WTC11 (cell line): ENCODE data around the gene NDUFS2. TPM values are rescaled to one million over a fixed set of nuclear protein-coding genes. Genes with fewer than 3 reads are reported as not detected.
A peak's percentile ranks its signal among the peaks of the same experiment; 100 is the strongest.

Source experiments
- ATAC-seq: fragments of 200-7000 bp; cut with Tn5 transposase; 2 replicates; pipeline ENCODE4 v1.10.0; 2021; ENCODE audit warnings: mild to moderate bottlenecking, moderate library complexity
- CTCF ChIA-PET: fragments of 300-600 bp; sonication (Branson Sonifier 250); formaldehyde crosslinking; loops from one replicate; lab custom pipeline; 2021; ENCODE audit warnings: antibody characterized with exemption; lab: Charles Lee
- POLR2A ChIA-PET: fragments of 350-600 bp; sonication (Branson Sonifier 250); formaldehyde crosslinking; loops from one replicate; lab custom pipeline; 2021; ENCODE audit warnings: antibody characterized with exemption; lab: Charles Lee
- DNase-seq: peaks from one replicate; pipeline ENCODE4 v3.0.0; 2021; ENCODE audit warnings: low spot score
- H3K27ac Mint-ChIP-seq: 2 replicates; pipeline ENCODE4 v1.8.0; 2021; ENCODE audit warnings: mixed read lengths
- H3K27me3 Mint-ChIP-seq: 2 replicates; pipeline ENCODE4 v1.8.0; 2021; ENCODE audit warnings: low read depth, mild to moderate bottlenecking, moderate library complexity, mixed read lengths
- H3K36me3 Mint-ChIP-seq: 2 replicates; pipeline ENCODE4 v1.8.0; 2021; ENCODE audit warnings: mixed read lengths
- H3K4me1 Mint-ChIP-seq: 2 replicates; pipeline ENCODE4 v1.8.0; 2022; ENCODE audit warnings: mixed read lengths
- H3K4me3 Mint-ChIP-seq: 2 replicates; pipeline ENCODE4 v1.8.0; 2021; ENCODE audit warnings: mild to moderate bottlenecking, moderate library complexity, mixed read lengths
- H3K9me3 Mint-ChIP-seq: 2 replicates; pipeline ENCODE4 v1.8.0; 2021; ENCODE audit warnings: mixed read lengths
- ESRRA ChIP-seq: sonication (generic); formaldehyde crosslinking; IDR thresholded peaks from 2 replicates; pipeline ENCODE4 v1.8.1; 2022; ENCODE audit warnings: mild to moderate bottlenecking, missing genetic modification reagents, borderline replicate concordance
- JAZF1 ChIP-seq: fragments of 250-450 bp; sonication (Bioruptor Pico); IDR thresholded peaks from 2 replicates; pipeline ENCODE4 v1.9.0; 2021; ENCODE audit warnings: moderate library complexity, mild to moderate bottlenecking, inconsistent platforms
- NFYB ChIP-seq: sonication (generic); formaldehyde crosslinking; conservative IDR thresholded peaks from 2 replicates; pipeline ENCODE4 v1.8.0; 2022; ENCODE audit warnings: low read depth, missing genetic modification reagents
- PRRX2 ChIP-seq: fragments of 250-450 bp; sonication (Bioruptor Pico); IDR thresholded peaks from 2 replicates; pipeline ENCODE4 v1.8.0; 2021; ENCODE audit warnings: mild to moderate bottlenecking
- SMAD4 ChIP-seq: sonication (generic); formaldehyde crosslinking; IDR thresholded peaks from 2 replicates; pipeline ENCODE4 v1.8.0; 2022; ENCODE audit warnings: mild to moderate bottlenecking, missing genetic modification reagents
- TEAD1 ChIP-seq: sonication (generic); formaldehyde crosslinking; IDR thresholded peaks from 2 replicates; pipeline ENCODE4 v1.8.0; 2022; ENCODE audit warnings: mild to moderate bottlenecking, missing genetic modification reagents
- TP53 ChIP-seq: sonication (generic); formaldehyde crosslinking; IDR thresholded peaks from 2 replicates; pipeline ENCODE4 v1.8.1; 2023; ENCODE audit warnings: mild to moderate bottlenecking, missing genetic modification reagents
- ZNF232 ChIP-seq: sonication (generic); formaldehyde crosslinking; IDR thresholded peaks from 2 replicates; pipeline ENCODE4 v1.8.0; 2022; ENCODE audit warnings: mild to moderate bottlenecking, missing genetic modification reagents
- ZNF416 ChIP-seq: fragments of 250-450 bp; sonication (Bioruptor Pico); IDR thresholded peaks from 2 replicates; pipeline ENCODE4 v1.9.0; 2021; ENCODE audit warnings: mild to moderate bottlenecking, inconsistent platforms
- total RNA-seq: library from RNA; stranded (reverse); gene quantifications from 3 replicates; pipeline ENCODE4 v1.2.3, GENCODE V29; 2021
- TF ChIP-seq, protein P1 (sequence below): fragments of 250-450 bp; sonication (Bioruptor Pico); conservative IDR thresholded peaks from 2 replicates; pipeline ENCODE4 v1.9.0; 2021; ENCODE audit warnings: mild to moderate bottlenecking
- TF ChIP-seq, protein P2 (sequence below): sonication (generic); formaldehyde crosslinking; IDR thresholded peaks from 2 replicates; pipeline ENCODE4 v1.8.0; 2022; ENCODE audit warnings: mild to moderate bottlenecking, missing genetic modification reagents
- TF ChIP-seq, protein P3 (sequence below): sonication (generic); formaldehyde crosslinking; IDR thresholded peaks from 2 replicates; pipeline ENCODE4 v1.8.0; 2022; ENCODE audit warnings: missing genetic modification reagents
- TF ChIP-seq, protein P4 (sequence below): sonication (generic); formaldehyde crosslinking; IDR thresholded peaks from 2 replicates; pipeline ENCODE4 v1.8.0; 2022; ENCODE audit warnings: mild to moderate bottlenecking, missing genetic modification reagents
- TF ChIP-seq, protein P5 (sequence below): fragments of 200-600 bp; IDR thresholded peaks from 2 replicates; pipeline ENCODE4 v1.8.0; 2022; ENCODE audit warnings: antibody characterized with exemption
- TF ChIP-seq, protein P6 (sequence below): sonication (generic); formaldehyde crosslinking; IDR thresholded peaks from 2 replicates; pipeline ENCODE4 v1.8.1; 2023; ENCODE audit warnings: mild to moderate bottlenecking, missing genetic modification reagents, moderate library complexity
- TF ChIP-seq, protein P7 (sequence below): sonication (generic); formaldehyde crosslinking; IDR thresholded peaks from 2 replicates; pipeline ENCODE4 v1.8.0; 2022; ENCODE audit warnings: mild to moderate bottlenecking, missing genetic modification reagents

The NDUFS2 gene
- total RNA-seq, 1 experiment from 2014 or later: 108 TPM

DNA sequence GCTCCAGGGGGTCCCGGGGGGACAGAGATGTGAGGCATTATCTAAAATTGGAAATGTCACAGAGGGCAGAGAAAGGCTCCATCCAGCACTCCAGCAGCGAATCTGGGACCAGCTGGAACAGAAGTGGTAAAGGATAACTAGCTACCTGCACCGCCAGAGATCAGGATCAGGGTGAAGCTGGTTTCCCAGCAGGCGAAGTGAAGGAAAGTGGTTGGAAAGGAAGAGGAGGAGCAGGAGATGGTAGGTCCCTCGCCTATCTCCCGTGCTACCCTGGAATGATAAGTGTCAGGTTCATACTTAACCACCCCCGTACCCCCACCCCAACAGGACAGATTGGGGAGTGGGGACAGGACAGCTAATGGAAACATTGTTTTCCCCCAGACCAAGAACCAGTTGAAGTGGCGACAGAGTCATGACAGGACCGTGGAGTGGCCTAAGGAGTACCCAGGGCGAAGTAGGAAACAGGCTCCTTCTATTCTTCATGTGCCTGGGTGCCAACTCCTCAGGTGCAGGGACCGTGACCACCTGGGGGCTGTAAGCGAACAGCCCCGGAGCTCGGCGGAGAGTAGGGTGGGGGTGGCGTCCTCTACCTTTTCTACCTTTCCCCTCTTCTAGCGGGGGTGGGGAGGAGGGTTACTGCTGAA is 25.6 kb upstream of the NDUFS2 start:
- Mint-ChIP-seq H3K27ac (peak overlapping the region; percentile 100; the same call in 1 of the 2 replicates), H3K4me1 (peaks cover 20% of the 10 kb centered on the region), H3K27me3 (no peaks in the 10 kb centered on the region), H3K36me3 (peaks cover 34% of the 10 kb centered on the region), H3K4me3 (peak overlapping the region; percentile 97), H3K9me3 (no peaks in the 10 kb centered on the region)
- POLR2A ChIA-PET: interaction anchor here (0.9 to 1.7 kb wide), 7 partner anchors 10 to 137 kb away, joined by 3 to 9 read pairs (median 3); partner anchors contain the start of genes ADAMTS4, DEDD, PPOX and SDHC
- no peak for DNase-seq
- ATAC-seq: peak; percentile 4
- CTCF ChIA-PET: interaction anchor here (1.1 to 2.5 kb wide), 13 partner anchors 8 to 205 kb away, joined by 3 to 41 read pairs (median 6); partner anchors contain the start of genes KLHDC9, NDUFS2, PPOX and TOMM40L
- TF ChIP-seq PRRX2 (no peak), SMAD4 (CRISPR knock-in tag) (no peak), TP53 (0 out of 2 replicates have a peak, but pooled peaks have one; percentile 1)
- TF ChIP-seq, protein P1, sequence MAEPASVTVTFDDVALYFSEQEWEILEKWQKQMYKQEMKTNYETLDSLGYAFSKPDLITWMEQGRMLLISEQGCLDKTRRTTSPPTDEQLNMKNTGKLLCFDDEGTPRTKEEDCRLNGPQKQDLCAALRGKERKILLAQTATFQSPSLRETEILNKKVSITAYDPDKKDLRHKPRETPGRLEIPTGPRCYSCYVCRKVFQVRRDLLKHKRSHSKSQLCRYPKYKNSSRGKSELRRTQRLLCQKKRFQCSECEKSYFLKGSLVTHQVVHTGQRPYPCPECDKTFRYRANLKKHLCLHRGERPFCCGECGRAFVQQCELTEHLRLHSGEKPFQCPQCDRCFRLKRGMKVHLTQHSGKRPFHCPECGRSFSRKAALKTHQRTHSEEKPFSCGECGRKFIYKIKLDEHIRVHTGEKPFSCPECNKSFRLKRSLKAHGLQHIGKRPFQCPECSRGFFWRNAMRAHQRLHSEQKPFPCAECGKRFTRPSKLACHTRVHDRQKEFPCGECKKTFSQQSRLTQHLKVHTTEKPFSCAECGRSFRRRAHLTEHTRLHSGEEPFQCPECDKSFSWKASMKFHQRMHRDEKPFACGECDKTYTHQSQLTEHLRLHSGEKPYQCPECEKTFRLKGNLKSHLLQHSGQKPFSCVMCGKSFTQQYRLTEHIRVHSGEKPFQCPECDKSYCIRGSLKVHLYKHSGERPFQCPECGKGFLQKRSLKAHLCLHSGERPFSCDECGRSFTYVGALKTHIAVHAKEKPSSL: no peak
- TF ChIP-seq, all 79 proteins: peak for 1

DNA sequence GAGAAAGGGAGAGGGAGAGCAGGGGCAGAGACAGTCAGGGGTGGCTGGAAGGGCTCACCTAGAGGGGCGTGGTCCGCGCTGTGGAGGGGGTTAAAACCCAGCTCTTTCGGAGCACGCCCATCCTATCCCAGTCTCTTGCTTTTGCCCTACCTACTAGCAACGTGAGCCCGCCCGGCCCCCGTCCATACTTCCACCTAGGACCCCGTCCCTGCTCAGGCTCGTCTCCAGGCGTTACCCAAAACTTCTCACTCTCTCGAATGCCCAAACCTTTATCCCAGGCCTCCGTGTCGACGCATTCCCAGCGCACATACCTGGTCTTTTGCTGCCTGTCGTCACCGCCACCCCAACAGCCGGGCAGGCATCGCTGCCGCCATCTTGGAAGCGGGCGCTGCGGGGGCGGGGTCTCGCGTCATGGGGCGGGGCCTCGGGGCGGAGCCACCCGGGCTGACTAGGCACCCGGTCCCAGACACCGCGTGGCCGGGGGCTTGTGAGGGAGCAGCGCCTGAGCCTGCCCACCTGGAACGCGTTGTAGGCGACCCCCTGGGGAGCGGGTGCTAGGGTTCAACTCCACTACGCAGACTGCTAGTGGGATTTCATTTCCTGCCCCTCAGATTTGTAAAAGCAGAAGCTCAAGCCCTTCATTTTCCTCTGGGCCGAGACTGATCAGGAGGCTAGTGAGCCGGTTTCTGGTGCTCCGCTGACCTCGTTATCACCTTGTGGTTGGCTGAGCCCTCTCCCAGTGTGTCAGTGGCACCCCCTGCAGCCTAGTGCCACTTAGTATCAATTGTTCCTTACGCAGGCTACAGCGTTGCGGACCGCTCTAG is 24.8 kb upstream of the NDUFS2 start, which contains the start of gene B4GALT3:
B4GALT3 (minus strand) TSS at position 396 of the 824 bp plus-strand sequence. CDS start 1,447 bp downstream, outside the sequence.
- ChIA-PET POLR2A (interaction anchor here (0.9 to 1.7 kb wide), 7 partner anchors 11 to 137 kb away, joined by 3 to 9 read pairs (median 3); partner anchors contain the start of genes ADAMTS4, DEDD, PPOX and SDHC), CTCF (interaction anchor here (1.0 to 2.5 kb wide), 14 partner anchors 9 to 205 kb away, joined by 3 to 41 read pairs (median 6); partner anchors contain the start of genes KLHDC9, NDUFS2, PPOX and TOMM40L)
- DNase-seq (peak; percentile 97), ATAC-seq (peak; percentile 88)
- peak within 1 kb of the TSS; percentile 97 for H3K4me3 Mint-ChIP-seq
- peaks cover 27% of the 10 kb centered on the region for H3K36me3 Mint-ChIP-seq
- H3K27me3 Mint-ChIP-seq: no peaks in the 10 kb centered on the region
- peak within 1 kb of the TSS; percentile 100 for H3K27ac Mint-ChIP-seq
- H3K4me1 Mint-ChIP-seq: peaks cover 20% of the 10 kb centered on the region
- H3K9me3 Mint-ChIP-seq: no peaks in the 10 kb centered on the region
- TF ChIP-seq, protein P2, sequence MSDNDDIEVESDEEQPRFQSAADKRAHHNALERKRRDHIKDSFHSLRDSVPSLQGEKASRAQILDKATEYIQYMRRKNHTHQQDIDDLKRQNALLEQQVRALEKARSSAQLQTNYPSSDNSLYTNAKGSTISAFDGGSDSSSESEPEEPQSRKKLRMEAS: peak; percentile 83; the same call in 1 of the 2 replicates
- TF ChIP-seq, protein P3, sequence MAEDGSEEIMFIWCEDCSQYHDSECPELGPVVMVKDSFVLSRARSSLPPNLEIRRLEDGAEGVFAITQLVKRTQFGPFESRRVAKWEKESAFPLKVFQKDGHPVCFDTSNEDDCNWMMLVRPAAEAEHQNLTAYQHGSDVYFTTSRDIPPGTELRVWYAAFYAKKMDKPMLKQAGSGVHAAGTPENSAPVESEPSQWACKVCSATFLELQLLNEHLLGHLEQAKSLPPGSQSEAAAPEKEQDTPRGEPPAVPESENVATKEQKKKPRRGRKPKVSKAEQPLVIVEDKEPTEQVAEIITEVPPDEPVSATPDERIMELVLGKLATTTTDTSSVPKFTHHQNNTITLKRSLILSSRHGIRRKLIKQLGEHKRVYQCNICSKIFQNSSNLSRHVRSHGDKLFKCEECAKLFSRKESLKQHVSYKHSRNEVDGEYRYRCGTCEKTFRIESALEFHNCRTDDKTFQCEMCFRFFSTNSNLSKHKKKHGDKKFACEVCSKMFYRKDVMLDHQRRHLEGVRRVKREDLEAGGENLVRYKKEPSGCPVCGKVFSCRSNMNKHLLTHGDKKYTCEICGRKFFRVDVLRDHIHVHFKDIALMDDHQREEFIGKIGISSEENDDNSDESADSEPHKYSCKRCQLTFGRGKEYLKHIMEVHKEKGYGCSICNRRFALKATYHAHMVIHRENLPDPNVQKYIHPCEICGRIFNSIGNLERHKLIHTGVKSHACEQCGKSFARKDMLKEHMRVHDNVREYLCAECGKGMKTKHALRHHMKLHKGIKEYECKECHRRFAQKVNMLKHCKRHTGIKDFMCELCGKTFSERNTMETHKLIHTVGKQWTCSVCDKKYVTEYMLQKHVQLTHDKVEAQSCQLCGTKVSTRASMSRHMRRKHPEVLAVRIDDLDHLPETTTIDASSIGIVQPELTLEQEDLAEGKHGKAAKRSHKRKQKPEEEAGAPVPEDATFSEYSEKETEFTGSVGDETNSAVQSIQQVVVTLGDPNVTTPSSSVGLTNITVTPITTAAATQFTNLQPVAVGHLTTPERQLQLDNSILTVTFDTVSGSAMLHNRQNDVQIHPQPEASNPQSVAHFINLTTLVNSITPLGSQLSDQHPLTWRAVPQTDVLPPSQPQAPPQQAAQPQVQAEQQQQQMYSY (CRISPR knock-in tag): 0 out of 2 replicates have a peak, but pooled peaks have one; percentile 22
- TF ChIP-seq, protein P4, sequence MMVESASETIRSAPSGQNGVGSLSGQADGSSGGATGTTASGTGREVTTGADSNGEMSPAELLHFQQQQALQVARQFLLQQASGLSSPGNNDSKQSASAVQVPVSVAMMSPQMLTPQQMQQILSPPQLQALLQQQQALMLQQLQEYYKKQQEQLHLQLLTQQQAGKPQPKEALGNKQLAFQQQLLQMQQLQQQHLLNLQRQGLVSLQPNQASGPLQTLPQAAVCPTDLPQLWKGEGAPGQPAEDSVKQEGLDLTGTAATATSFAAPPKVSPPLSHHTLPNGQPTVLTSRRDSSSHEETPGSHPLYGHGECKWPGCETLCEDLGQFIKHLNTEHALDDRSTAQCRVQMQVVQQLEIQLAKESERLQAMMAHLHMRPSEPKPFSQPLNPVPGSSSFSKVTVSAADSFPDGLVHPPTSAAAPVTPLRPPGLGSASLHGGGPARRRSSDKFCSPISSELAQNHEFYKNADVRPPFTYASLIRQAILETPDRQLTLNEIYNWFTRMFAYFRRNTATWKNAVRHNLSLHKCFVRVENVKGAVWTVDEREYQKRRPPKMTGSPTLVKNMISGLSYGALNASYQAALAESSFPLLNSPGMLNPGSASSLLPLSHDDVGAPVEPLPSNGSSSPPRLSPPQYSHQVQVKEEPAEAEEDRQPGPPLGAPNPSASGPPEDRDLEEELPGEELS (CRISPR knock-in tag): peak; percentile 78
- TF ChIP-seq, protein P5, sequence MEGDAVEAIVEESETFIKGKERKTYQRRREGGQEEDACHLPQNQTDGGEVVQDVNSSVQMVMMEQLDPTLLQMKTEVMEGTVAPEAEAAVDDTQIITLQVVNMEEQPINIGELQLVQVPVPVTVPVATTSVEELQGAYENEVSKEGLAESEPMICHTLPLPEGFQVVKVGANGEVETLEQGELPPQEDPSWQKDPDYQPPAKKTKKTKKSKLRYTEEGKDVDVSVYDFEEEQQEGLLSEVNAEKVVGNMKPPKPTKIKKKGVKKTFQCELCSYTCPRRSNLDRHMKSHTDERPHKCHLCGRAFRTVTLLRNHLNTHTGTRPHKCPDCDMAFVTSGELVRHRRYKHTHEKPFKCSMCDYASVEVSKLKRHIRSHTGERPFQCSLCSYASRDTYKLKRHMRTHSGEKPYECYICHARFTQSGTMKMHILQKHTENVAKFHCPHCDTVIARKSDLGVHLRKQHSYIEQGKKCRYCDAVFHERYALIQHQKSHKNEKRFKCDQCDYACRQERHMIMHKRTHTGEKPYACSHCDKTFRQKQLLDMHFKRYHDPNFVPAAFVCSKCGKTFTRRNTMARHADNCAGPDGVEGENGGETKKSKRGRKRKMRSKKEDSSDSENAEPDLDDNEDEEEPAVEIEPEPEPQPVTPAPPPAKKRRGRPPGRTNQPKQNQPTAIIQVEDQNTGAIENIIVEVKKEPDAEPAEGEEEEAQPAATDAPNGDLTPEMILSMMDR: no peak
- TF ChIP-seq TEAD1 (no peak), ESRRA (peak; percentile 83; the same call in 1 of the 2 replicates), JAZF1 (CRISPR knock-in tag) (no peak), TP53 (0 out of 2 replicates have a peak, but pooled peaks have one; percentile 46), ZNF232 (peak; percentile 84; the same call in 1 of the 2 replicates), NFYB (CRISPR knock-in tag) (no peak), ZNF416 (no peak)
- TF ChIP-seq, protein P1: no peak
- TF ChIP-seq, protein P6, sequence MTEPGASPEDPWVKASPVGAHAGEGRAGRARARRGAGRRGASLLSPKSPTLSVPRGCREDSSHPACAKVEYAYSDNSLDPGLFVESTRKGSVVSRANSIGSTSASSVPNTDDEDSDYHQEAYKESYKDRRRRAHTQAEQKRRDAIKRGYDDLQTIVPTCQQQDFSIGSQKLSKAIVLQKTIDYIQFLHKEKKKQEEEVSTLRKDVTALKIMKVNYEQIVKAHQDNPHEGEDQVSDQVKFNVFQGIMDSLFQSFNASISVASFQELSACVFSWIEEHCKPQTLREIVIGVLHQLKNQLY: peak; percentile 74; the same call in 1 of the 2 replicates
- TF ChIP-seq, protein P7, sequence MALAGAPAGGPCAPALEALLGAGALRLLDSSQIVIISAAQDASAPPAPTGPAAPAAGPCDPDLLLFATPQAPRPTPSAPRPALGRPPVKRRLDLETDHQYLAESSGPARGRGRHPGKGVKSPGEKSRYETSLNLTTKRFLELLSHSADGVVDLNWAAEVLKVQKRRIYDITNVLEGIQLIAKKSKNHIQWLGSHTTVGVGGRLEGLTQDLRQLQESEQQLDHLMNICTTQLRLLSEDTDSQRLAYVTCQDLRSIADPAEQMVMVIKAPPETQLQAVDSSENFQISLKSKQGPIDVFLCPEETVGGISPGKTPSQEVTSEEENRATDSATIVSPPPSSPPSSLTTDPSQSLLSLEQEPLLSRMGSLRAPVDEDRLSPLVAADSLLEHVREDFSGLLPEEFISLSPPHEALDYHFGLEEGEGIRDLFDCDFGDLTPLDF (CRISPR knock-in tag): no peak
